ENCODE results near the gene LRBA. TPM values are rescaled to one million over a fixed set of nuclear protein-coding genes. Genes with fewer than 3 reads are reported as not detected.
"Not testable (repeated sequence)": the region's sequence is repeated elsewhere in the genome, so short reads cannot be mapped to it uniquely, and the experiment has no call there.

The LRBA gene
- polyA plus RNA-seq, 1 donor = 75.9 TPM

GRCh38 chr4:150743564-150744342, 271.3 kb downstream of the LRBA start:
- DNase-seq = no peak

- DNase-seq = not testable (repeated sequence)
Measured at GRCh38 chr4:150742930-150743329, 272.2 kb downstream of the LRBA start.

GRCh38 chr4:150739591-150739990, 275.5 kb downstream of the LRBA start:
- DNase-seq = no peak

- DNase-seq = no peak
Measured at GRCh38 chr4:150725957-150726523, 289.0 kb downstream of the LRBA start.

GRCh38 chr4:150723727-150724411, 291.2 kb downstream of the LRBA start:
- DNase-seq = no peak

- no peak for DNase-seq
Measured at GRCh38 chr4:150722908-150723362, 292.1 kb downstream of the LRBA start.

GRCh38 chr4:150720973-150721518, 294.0 kb downstream of the LRBA start:
- no peak for DNase-seq

- DNase-seq = no peak
Measured at GRCh38 chr4:150717952-150718351, 297.1 kb downstream of the LRBA start.

- DNase-seq = no peak
Measured at GRCh38 chr4:150714462-150715438, 300.3 kb downstream of the LRBA start.

GRCh38 chr4:150713251-150713650, 301.8 kb downstream of the LRBA start:
- no peak for DNase-seq

GRCh38 chr4:150710770-150711375, 304.2 kb downstream of the LRBA start:
- no peak for DNase-seq

- no peak for DNase-seq
Measured at GRCh38 chr4:150708004-150708403, 307.1 kb downstream of the LRBA start.

GRCh38 chr4:150699599-150699998, 315.5 kb downstream of the LRBA start:
- DNase-seq = no peak

GRCh38 chr4:150695162-150695561, 319.9 kb downstream of the LRBA start:
- DNase-seq = no peak

- DNase-seq = no peak
Measured at GRCh38 chr4:150694438-150694837, 320.6 kb downstream of the LRBA start.

- no peak for DNase-seq
Measured at GRCh38 chr4:150683775-150684350, 331.2 kb downstream of the LRBA start.

- DNase-seq = no peak
Measured at GRCh38 chr4:150682126-150682525, 333.0 kb downstream of the LRBA start.

- DNase-seq = no peak
Measured at GRCh38 chr4:150681063-150681462, 334.0 kb downstream of the LRBA start.

- DNase-seq = no peak
Measured at GRCh38 chr4:150680651-150681050, 334.4 kb downstream of the LRBA start.

GRCh38 chr4:150679765-150680343, 335.2 kb downstream of the LRBA start:
- no peak for DNase-seq
